Spleen (tissue), 11 donors: ENCODE measurements around the gene U2SURP. TPM values are rescaled to one million over a fixed set of nuclear protein-coding genes. Genes with fewer than 3 reads are reported as not detected.

Experiments
- DNase-seq: peaks from one replicate; pipeline ENCODE4 v3.0.0-alpha.2; 2020
- H3K27ac ChIP-seq, 8 donors: fragments of 200-600 bp; sonication (generic) in 7 of 8; 1 replicate in 4 of 8; 2 replicates in 4 of 8; pipeline versions ENCODE4 v1.5.0 to v1.8.0; 2016 to 2021; ENCODE audit warnings: inconsistent platforms in 4 of 8, mild to moderate bottlenecking in 4 of 8, moderate library complexity in 1 of 8
- H3K27me3 ChIP-seq, 7 donors: fragments of 200-600 bp; sonication (generic) in 6 of 7; replicated peaks in 1 of 7; 1 replicate in 4 of 7; 2 replicates in 3 of 7; pipeline versions ENCODE4 v1.5.0 to v1.8.0; 2016 to 2021; ENCODE audit warnings: inconsistent platforms in 3 of 7, mild to moderate bottlenecking in 1 of 7
- H3K36me3 ChIP-seq, 6 donors: fragments of 200-600 bp; sonication (generic) in 5 of 6; 1 replicate in 4 of 6; 2 replicates in 2 of 6; pipeline versions ENCODE4 v1.5.0 to v1.8.0; 2016 to 2021; ENCODE audit warnings: inconsistent platforms in 2 of 6
- H3K4me1 ChIP-seq, 6 donors: fragments of 200-600 bp; sonication (generic) in 5 of 6; 1 replicate in 3 of 6; 2 replicates in 3 of 6; pipeline versions ENCODE4 v1.5.0 to v1.8.0; 2016 to 2021; ENCODE audit warnings: inconsistent platforms in 3 of 6
- H3K4me3 ChIP-seq, 8 donors: fragments of 200-600 bp; sonication (generic) in 7 of 8; 1 replicate in 4 of 8; 2 replicates in 4 of 8; pipeline versions ENCODE4 v1.5.0 to v1.8.0; 2016 to 2021; ENCODE audit warnings: inconsistent platforms in 4 of 8, mild to moderate bottlenecking in 4 of 8, moderate library complexity in 2 of 8
- H3K9me3 ChIP-seq, 8 donors: fragments of 200-600 bp; sonication (generic) in 7 of 8; 1 replicate in 4 of 8; 2 replicates in 4 of 8; pipeline versions ENCODE4 v1.5.0 to v1.8.0; 2016 to 2021; ENCODE audit warnings: inconsistent platforms in 4 of 8
- POLR2A ChIP-seq, 3 donors: fragments of 450-650 bp; IDR thresholded peaks; one replicate each; pipeline ENCODE4 v1.5.1; 2017; ENCODE audit warnings: antibody characterized with exemption in 3 of 3, mild to moderate bottlenecking in 1 of 3
- POLR2AphosphoS5 ChIP-seq, 3 donors: sonication (generic); formaldehyde crosslinking; IDR thresholded peaks; one replicate each; pipeline ENCODE4 v1.5.1; 2017; ENCODE audit warnings: antibody characterized with exemption in 3 of 3
- WGBS, 5 donors: extraction: QIAGEN DNeasy Blood & Tissue Kit in 3 of 5; methylation state at CpG; one replicate each; pipeline versions ENCODE4 v1.1.5 to v1.1.7; 2013 to 2018; 5-methylcytosine and 5-hydroxymethylcytosine counted together
- intact Hi-C: fragments of 100-400 bp; cut with DNase I; formaldehyde crosslinking; loops from one replicate; pipeline ENCODE4 v1.15.0; 2023; ENCODE audit warnings: low total_unique reads
- polyA plus RNA-seq, 3 donors: library from polyadenylated mRNA; stranded (reverse); fragments of 200-250 nt; gene quantifications; one replicate each; pipeline ENCODE4 v1.2.1, GENCODE V29; 2013
- total RNA-seq, 7 donors: library from RNA; depleted of rRNA in 3 of 7; stranded (reverse); fragments of >200 nt in 3 of 7; fragmentation: NEBNext Ultra II Directional in 4 of 7; extraction: Animal tissue kit (Norgen Biotek cat#: 25700) in 4 of 7; gene quantifications; one replicate each; pipeline versions ENCODE4 v1.1.0 to v1.2.1, GENCODE V29; 2016 to 2021
- TF ChIP-seq, protein P1 (sequence below), 11 experiments: fragments of 200-600 bp in 7 of 11; fragments of 450-650 bp in 4 of 11; sonication (generic) in 4 of 11; IDR thresholded peaks in 8 of 11; conservative IDR thresholded peaks in 3 of 11; 1 replicate in 7 of 11; 2 replicates in 4 of 11; pipeline versions ENCODE4 v1.4.0 to v1.8.0; 2016 to 2021; ENCODE audit warnings: antibody characterized with exemption in 11 of 11, inconsistent platforms in 4 of 11, mild to moderate bottlenecking in 1 of 11
- donor health status: healthy with polysubstance abuse.
- donor health status: DM: no; HTN: no; CAD: no; lungs with moderate emphysema.
- donor health status: DM: no; HTN: no; CAD: no.
- donor health status: Bipolar disorder and iron deficiency.
- donor health status: healthy.
- donor health status: DM: no; HTN: no; CAD: no.
- donor health status: DM: yes; HTN: yes; CAD: no.

The U2SURP gene
- total and polyA plus RNA-seq, 10 donors, result 29.7 to 130 (median 94.6) TPM

DNA sequence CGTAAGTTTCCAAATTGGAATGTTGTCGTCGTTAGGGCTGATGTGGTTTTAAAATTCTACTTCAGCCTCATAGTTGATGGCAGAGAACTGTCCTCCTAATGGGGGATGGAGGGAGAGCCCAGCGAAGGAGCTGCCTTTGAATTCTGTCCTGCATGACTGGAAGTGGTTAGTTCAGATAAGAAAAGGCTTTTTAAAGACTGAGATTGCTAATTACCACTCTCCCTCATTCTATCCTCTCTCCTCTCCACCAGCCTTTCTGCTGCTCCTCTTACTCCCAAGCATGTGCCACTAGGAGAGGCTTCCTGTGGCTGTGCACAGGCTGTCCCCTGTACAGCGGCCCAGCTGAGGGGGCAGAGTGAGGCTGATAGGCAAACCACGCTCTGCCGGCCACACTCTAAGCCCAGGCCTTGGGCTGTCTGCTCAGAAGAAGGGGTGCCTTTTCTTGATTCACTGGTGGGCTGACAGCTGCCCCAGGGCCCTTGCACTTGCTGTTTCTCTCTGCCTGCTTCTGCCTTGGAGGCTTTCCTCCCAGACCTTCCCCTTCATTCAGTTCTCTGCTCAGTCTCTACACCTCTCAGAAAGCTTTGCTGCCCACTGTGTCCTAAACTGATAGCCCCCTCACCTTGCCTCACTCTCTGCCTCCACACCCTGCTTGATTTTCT lies 29.1 kb upstream of the U2SURP start:
- Histone ChIP-seq H3K27ac (no peak overlapping the region), H3K9me3 (no peaks in the 10 kb centered on the region), H3K4me3 (no peak overlapping the region), H3K27me3 (peaks cover 0 to 12% (median 0%) of the 10 kb centered on the region in 7 donors), H3K4me1 (peaks cover 0 to 12% (median 7%) of the 10 kb centered on the region in 6 donors), H3K36me3 (no peaks in the 10 kb centered on the region)
- no peak for DNase-seq
- 85 to 93% (median 91%) methylated on average over 7 of the region's 7 CpGs for WGBS, 5 donors
- intact Hi-C loops, result no loop called here
- TF ChIP-seq POLR2AphosphoS5 (IDR thresholded peaks at IDR 0.05), result no peak
- TF ChIP-seq, protein P1, sequence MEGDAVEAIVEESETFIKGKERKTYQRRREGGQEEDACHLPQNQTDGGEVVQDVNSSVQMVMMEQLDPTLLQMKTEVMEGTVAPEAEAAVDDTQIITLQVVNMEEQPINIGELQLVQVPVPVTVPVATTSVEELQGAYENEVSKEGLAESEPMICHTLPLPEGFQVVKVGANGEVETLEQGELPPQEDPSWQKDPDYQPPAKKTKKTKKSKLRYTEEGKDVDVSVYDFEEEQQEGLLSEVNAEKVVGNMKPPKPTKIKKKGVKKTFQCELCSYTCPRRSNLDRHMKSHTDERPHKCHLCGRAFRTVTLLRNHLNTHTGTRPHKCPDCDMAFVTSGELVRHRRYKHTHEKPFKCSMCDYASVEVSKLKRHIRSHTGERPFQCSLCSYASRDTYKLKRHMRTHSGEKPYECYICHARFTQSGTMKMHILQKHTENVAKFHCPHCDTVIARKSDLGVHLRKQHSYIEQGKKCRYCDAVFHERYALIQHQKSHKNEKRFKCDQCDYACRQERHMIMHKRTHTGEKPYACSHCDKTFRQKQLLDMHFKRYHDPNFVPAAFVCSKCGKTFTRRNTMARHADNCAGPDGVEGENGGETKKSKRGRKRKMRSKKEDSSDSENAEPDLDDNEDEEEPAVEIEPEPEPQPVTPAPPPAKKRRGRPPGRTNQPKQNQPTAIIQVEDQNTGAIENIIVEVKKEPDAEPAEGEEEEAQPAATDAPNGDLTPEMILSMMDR (IDR thresholded peaks at IDR 0.05 in 8 of 11, conservative IDR thresholded peaks at IDR 0.05 in 3 of 11), result no peak
- TF ChIP-seq POLR2A (IDR thresholded peaks at IDR 0.05), result no peak

DNA sequence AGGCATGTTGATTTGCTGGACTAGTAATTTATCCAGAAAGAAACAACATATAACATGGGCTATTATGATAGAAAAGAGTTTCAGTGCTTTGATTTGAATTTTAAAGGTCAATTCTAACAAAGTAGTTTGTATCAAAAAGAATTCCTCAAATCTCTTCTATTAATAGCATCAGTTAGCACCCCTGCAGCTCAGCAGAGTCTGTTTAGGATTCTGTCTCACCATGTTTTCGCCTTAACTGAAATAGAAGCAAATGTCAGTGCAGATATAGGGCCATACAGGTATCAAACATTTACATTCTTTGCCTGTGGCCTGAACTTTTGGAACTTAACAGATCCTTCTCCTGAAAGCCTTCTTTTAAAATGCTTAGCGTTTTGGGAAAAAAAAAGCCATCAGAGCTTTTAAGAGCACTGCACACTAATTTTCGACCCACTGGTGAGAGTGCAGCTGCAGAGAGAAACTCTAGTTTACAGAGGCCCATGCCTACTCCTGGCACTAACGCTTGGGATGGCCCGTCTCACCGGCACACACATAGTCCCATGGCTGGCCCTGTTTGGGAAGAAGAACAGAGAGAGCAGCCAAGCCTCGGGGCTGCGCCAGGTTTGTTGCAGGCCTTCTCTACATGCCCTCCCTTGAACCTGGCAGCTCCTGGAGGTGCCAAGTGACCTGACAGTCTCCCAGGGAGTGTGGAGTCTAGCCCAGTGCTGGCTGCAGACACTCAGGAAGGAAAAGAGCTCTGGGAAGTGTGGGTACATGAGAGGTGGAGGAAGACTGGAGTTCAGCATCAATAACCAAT lies 28.0 kb upstream of the U2SURP start:
- Histone ChIP-seq H3K27ac (no peak overlapping the region), H3K4me3 (no peak overlapping the region), H3K4me1 (peaks cover 0 to 16% (median 7%) of the 10 kb centered on the region in 6 donors), H3K9me3 (no peaks in the 10 kb centered on the region), H3K36me3 (no peaks in the 10 kb centered on the region), H3K27me3 (peaks cover 0 to 12% (median 0%) of the 10 kb centered on the region in 7 donors)
- no peak for DNase-seq
- WGBS, 5 donors, result 82 to 95% (median 92%) methylated on average over 8 of the region's 8 CpGs
- TF ChIP-seq, protein P1 (IDR thresholded peaks at IDR 0.05 in 8 of 11, conservative IDR thresholded peaks at IDR 0.05 in 3 of 11), result no peak
- TF ChIP-seq POLR2A (IDR thresholded peaks at IDR 0.05) (no peak), POLR2AphosphoS5 (IDR thresholded peaks at IDR 0.05) (no peak)
- intact Hi-C loops, result no loop called here

DNA sequence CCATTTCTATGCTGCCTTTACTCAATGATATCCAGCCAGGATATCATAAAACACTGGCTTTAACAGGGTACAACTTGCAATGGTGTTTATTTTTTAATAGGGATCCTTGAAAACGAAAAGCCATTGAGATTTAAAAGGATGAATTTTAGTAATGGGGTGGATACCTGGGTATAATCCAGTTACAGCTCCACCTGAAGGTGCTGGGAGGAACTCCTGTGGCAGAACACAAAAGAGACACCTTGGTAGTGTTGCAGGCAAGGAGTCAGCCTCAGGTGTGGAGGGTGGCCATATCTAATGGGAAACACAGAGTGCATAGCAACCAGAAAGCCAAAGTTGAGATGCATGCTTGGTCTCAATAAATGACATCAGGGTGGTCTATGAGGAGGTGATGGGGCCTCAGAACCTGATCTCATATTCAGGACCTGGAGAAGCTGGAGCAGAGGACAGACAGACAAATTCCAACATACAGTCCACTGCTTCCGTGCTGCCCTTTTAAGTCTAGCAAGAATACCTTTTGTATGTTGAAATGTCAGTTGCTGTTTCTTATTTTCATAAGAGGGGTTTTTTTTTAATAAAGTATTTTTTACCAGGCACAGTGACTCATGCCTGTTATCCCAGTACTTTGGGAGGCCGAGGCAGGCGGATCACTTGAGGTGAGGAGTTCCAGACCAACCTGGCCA lies 25.9 kb upstream of the U2SURP start:
- TF ChIP-seq POLR2AphosphoS5 (IDR thresholded peaks at IDR 0.05), result no peak
- TF ChIP-seq, protein P1 (IDR thresholded peaks at IDR 0.05 in 8 of 11, conservative IDR thresholded peaks at IDR 0.05 in 3 of 11), result no peak
- TF ChIP-seq POLR2A (IDR thresholded peaks at IDR 0.05), result no peak
- Histone ChIP-seq H3K4me3 (no peak overlapping the region), H3K36me3 (no peaks in the 10 kb centered on the region), H3K27me3 (peaks cover 0 to 6% (median 0%) of the 10 kb centered on the region in 7 donors), H3K9me3 (no peaks in the 10 kb centered on the region), H3K27ac (no peak overlapping the region), H3K4me1 (peaks cover 0 to 16% (median 7%) of the 10 kb centered on the region in 6 donors)
- intact Hi-C loops, result no loop called here
- DNase-seq, result no peak
- WGBS, 5 donors, result 89 to 94% (median 93%) methylated on average over 4 of the region's 4 CpGs
